ENCODE results near the gene ACYP2.

The ACYP2 gene

DNA sequence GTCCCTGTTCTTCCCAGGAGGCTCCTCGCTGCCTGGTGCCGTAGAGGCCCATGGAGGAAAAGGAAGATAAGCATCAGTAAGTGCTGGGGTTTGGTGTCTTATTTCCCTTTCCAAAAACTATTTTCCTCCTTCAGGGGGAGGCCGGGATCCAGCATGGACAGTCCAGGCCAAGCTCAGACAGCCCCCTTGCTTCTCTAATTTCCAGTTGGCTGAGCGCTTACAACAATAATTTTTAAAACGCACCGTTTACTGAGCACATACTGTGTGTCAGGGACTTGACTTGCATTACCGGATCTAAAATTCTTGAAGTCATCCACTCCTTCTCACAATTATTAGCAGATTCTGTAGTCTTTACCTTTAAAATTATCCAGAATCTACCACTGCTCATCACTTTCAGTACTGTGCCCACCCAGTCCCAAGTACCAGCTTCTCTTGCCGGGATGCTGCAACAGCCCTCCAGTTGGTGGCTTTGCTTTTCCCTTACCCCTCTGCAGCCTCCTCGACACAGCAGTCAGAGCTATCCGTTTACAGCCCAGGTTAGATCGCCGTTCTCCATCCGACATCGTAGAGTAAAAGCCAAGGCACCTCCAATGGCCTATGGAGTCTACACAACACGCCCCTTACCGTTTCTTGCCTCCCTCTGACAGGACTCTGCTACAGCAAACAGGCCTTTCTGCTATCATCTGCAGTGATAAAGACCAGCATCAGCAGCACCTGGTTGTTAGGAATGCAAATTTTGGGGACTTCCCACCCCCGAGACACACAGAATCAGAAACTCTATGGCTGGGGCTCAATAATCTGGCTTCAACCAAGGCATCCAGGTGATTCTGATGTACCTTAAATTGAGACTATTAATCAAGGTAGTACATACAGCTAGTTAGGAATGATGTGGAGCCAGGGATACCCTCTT is 215.8 kb downstream of the ACYP2 start:
- TF ChIP-seq, protein P1, sequence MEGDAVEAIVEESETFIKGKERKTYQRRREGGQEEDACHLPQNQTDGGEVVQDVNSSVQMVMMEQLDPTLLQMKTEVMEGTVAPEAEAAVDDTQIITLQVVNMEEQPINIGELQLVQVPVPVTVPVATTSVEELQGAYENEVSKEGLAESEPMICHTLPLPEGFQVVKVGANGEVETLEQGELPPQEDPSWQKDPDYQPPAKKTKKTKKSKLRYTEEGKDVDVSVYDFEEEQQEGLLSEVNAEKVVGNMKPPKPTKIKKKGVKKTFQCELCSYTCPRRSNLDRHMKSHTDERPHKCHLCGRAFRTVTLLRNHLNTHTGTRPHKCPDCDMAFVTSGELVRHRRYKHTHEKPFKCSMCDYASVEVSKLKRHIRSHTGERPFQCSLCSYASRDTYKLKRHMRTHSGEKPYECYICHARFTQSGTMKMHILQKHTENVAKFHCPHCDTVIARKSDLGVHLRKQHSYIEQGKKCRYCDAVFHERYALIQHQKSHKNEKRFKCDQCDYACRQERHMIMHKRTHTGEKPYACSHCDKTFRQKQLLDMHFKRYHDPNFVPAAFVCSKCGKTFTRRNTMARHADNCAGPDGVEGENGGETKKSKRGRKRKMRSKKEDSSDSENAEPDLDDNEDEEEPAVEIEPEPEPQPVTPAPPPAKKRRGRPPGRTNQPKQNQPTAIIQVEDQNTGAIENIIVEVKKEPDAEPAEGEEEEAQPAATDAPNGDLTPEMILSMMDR (IDR thresholded peaks at IDR 0.05; ENCODE audit: low read depth, low read length), result no peak
- TF ChIP-seq MYC (IDR thresholded peaks at IDR 0.05; ENCODE audit: low read depth, low read length) (no peak), POLR2A (IDR thresholded peaks at IDR 0.05; ENCODE audit: extremely low read depth, insufficient read length) (no peak)
- TF ChIP-seq, protein P2, sequence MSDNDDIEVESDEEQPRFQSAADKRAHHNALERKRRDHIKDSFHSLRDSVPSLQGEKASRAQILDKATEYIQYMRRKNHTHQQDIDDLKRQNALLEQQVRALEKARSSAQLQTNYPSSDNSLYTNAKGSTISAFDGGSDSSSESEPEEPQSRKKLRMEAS (IDR thresholded peaks at IDR 0.05; ENCODE audit: low read depth, low read length), result no peak
- H3K4me3 ChIP-seq (ENCODE audit: low read depth, low read length), result peak overlapping the region; percentile 54
- DNase-seq (ENCODE audit: low read depth), result no peak

DNA sequence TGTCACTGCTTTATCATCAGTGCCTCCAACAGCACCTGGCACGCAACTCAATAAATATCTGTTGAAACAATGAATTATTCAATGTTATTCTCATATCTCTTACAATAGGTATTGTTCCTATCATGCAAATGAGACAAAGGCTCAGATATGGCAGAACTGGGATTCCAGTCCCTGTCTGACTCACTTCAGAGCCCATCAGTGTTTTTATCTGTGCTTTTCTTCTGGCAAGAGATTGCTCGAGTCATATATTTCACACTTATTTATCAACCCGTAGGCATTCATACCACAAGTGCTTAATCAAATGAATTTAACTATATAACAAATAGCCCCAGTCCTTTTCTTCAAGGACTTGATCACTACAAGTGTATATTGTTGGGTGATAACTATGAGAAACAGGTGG is 217.0 kb downstream of the ACYP2 start:
- no peak for DNase-seq (ENCODE audit: low read depth)
- H3K4me3 ChIP-seq (ENCODE audit: low read depth, low read length), result no peak overlapping the region
- TF ChIP-seq, protein P1 (IDR thresholded peaks at IDR 0.05; ENCODE audit: low read depth, low read length), result no peak

DNA sequence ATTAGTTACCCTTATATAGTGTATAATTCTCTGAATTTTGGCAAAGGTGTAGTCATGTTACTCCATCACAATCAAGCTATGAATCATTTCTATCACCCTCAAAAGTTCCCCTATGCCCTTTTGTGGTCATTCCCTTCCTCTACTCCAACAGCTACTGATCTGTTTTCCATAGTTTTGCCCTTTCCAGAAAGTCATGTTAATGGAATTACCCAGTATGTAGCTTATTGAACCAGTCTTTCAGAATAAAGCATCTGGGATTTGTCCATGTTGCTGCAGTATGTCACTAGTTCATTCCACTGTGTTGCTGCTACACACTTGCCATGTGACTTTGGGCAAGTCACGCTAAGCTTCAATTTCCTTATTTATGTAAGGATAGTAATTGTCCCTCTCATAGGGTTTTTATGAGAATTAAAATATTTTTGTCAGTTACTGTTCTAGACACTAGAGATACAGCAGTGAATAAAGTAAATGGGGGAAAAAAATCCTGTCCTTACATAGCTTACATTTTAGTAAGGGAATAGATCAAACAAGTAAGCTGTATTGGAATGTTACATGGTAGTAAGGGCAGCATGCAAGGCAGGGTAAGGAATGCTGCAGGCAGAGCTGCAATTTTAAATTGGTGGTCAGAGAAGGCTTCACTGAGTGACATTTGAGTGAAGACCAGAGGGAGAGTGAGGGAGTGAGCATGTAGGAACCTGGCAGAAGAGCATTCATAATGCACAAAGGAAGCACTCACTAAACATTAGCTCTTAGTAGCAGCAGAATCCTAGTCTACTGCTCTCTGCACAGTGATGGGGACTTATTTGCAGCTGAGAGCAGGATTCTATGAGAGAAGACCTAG is 220.9 kb downstream of the ACYP2 start:
- no peak overlapping the region for H3K4me3 ChIP-seq (ENCODE audit: low read depth, low read length)
- TF ChIP-seq POLR2A (IDR thresholded peaks at IDR 0.05; ENCODE audit: extremely low read depth, insufficient read length), result no peak
- TF ChIP-seq, protein P2 (IDR thresholded peaks at IDR 0.05; ENCODE audit: low read depth, low read length), result no peak
- TF ChIP-seq, protein P1 (IDR thresholded peaks at IDR 0.05; ENCODE audit: low read depth, low read length), result no peak
- no peak for TF ChIP-seq MYC (IDR thresholded peaks at IDR 0.05; ENCODE audit: low read depth, low read length)
- no peak for DNase-seq (ENCODE audit: low read depth)

DNA sequence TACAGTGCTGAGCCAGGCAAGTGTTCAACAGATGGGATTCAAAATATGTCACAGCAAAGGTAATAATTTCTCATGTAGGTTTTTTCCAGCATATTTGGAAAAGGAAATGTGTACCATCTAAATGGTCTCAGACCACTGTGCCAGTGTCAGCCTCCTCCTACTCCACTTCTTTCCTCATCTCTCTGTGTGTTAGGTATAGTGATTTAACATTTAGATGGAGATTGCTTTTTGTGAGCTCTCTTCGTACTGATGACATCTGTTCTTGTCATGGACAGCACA is 221.5 kb downstream of the ACYP2 start:
- no peak for DNase-seq (ENCODE audit: low read depth)
- no peak overlapping the region for H3K4me3 ChIP-seq (ENCODE audit: low read depth, low read length)
- TF ChIP-seq MYC (IDR thresholded peaks at IDR 0.05; ENCODE audit: low read depth, low read length) (no peak), POLR2A (IDR thresholded peaks at IDR 0.05; ENCODE audit: extremely low read depth, insufficient read length) (no peak)
- TF ChIP-seq, protein P2 (IDR thresholded peaks at IDR 0.05; ENCODE audit: low read depth, low read length), result no peak
- TF ChIP-seq, protein P1 (IDR thresholded peaks at IDR 0.05; ENCODE audit: low read depth, low read length), result no peak

DNA sequence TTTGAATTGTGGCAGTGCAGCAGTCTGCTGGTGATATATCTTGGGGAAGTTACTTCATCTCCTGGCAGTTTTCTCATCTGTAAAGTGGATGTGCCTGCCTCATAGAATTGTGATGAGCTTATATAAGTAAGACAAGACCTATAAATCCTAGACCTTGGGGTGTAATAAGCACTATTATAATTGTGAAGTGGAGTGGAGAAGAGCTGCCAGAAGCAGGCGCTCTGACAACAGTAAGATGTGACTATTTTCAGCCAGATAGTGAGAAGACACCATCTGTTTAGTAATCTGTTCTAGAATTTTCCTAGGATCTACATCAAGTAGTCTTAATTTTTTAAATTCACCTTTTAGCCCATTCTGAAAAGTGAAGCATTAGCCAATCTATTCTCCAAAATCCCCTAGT is 226.2 kb downstream of the ACYP2 start:
- DNase-seq (ENCODE audit: low read depth), result no peak
- no peak overlapping the region for H3K4me3 ChIP-seq (ENCODE audit: low read depth, low read length)
- TF ChIP-seq, protein P2 (IDR thresholded peaks at IDR 0.05; ENCODE audit: low read depth, low read length), result no peak
- TF ChIP-seq MYC (IDR thresholded peaks at IDR 0.05; ENCODE audit: low read depth, low read length) (no peak), POLR2A (IDR thresholded peaks at IDR 0.05; ENCODE audit: extremely low read depth, insufficient read length) (no peak)
- TF ChIP-seq, protein P1 (IDR thresholded peaks at IDR 0.05; ENCODE audit: low read depth, low read length), result no peak

All from NB4 (cell line).